Tibial artery (tissue), 4 donors: ENCODE measurements around the gene POU3F2.

Source experiments
- DNase-seq, 2 donors: peaks; one replicate each; pipeline ENCODE4 v3.0.0-alpha.2; 2019
- H3K27ac ChIP-seq, 2 donors: fragments of 200-600 bp; sonication (generic) in 1 of 2; 1 replicate in 1 of 2; 2 replicates in 1 of 2; pipeline ENCODE4 v1.5.1; 2018 to 2019; ENCODE audit warnings: mild to moderate bottlenecking in 1 of 2
- H3K27me3 ChIP-seq, 2 donors: fragments of 200-600 bp; sonication (generic) in 1 of 2; one replicate each; pipeline versions ENCODE4 v1.5.1 to v1.6.0; 2016 to 2019
- H3K36me3 ChIP-seq, 3 donors: fragments of 200-600 bp; sonication (generic) in 2 of 3; one replicate each; pipeline ENCODE4 v1.5.1; 2016 to 2019; ENCODE audit warnings: mild to moderate bottlenecking in 2 of 3
- H3K4me1 ChIP-seq, 4 donors: fragments of 200-600 bp; sonication (generic) in 2 of 4; 1 replicate in 3 of 4; 2 replicates in 1 of 4; pipeline ENCODE4 v1.5.1; 2016 to 2019
- H3K4me3 ChIP-seq, 2 donors: fragments of 200-600 bp; sonication (generic) in 1 of 2; 1 replicate in 1 of 2; 2 replicates in 1 of 2; pipeline ENCODE4 v1.5.1; 2018 to 2019; ENCODE audit warnings: mild to moderate bottlenecking in 2 of 2
- H3K9me3 ChIP-seq, 3 donors: fragments of 200-600 bp; sonication (generic) in 1 of 3; one replicate each; pipeline ENCODE4 v1.5.1; 2016 to 2019
- intact Hi-C: fragments of 100-400 bp; cut with DNase I; formaldehyde crosslinking; loops from one replicate; pipeline ENCODE4 v1.15.0; 2023; ENCODE audit warnings: low total_unique reads
- TF ChIP-seq, protein P1 (sequence below), 2 experiments: fragments of 200-600 bp in 1 of 2; fragments of 450-650 bp in 1 of 2; IDR thresholded peaks; one replicate each; pipeline ENCODE4 v1.5.1; 2017 to 2019; ENCODE audit warnings: antibody characterized with exemption in 2 of 2, mild to moderate bottlenecking in 1 of 2, moderate library complexity in 1 of 2

The POU3F2 gene

DNA sequence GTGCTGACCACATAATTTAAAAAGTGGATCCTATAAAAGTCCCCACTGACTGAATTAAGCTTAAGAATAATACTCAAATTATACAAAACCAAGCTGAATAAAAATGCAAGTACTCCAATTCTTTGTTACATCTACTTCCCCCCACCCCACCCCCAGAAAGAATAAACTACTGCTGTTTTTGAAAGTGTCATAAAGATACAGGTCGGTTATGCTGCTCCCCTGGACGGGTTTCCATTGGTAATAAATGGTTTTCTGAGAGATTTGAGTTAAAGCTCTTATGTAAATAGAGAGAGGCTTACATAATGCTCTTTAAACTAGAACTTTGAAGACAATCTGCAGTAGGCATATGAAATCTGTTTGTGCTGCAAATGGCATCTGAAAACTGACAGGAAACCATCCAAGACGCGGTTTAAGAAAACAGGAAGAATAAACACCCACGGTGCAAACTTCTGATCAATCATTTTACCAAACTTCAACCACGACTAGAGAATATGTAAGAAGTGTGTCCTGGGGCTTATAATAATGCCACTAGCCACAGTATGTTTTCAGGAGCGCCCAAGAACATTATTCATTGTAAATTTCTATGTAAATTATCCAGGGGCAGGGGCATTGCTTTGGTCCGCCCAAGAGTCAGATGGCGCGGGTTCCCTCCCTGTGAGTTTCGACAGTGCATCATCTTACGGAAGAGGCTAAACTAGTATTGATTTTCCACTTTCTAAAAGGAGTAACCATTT is 10.8 kb upstream of the POU3F2 start:
- no peaks in the 10 kb centered on the region for H3K9me3 ChIP-seq
- no peak overlapping the region for H3K4me3 ChIP-seq
- peaks cover 0 to 83% of the 10 kb centered on the region in 2 donors for H3K27me3 ChIP-seq
- no peak overlapping the region for H3K27ac ChIP-seq
- intact Hi-C loops = no loop called here
- TF ChIP-seq, protein P1, sequence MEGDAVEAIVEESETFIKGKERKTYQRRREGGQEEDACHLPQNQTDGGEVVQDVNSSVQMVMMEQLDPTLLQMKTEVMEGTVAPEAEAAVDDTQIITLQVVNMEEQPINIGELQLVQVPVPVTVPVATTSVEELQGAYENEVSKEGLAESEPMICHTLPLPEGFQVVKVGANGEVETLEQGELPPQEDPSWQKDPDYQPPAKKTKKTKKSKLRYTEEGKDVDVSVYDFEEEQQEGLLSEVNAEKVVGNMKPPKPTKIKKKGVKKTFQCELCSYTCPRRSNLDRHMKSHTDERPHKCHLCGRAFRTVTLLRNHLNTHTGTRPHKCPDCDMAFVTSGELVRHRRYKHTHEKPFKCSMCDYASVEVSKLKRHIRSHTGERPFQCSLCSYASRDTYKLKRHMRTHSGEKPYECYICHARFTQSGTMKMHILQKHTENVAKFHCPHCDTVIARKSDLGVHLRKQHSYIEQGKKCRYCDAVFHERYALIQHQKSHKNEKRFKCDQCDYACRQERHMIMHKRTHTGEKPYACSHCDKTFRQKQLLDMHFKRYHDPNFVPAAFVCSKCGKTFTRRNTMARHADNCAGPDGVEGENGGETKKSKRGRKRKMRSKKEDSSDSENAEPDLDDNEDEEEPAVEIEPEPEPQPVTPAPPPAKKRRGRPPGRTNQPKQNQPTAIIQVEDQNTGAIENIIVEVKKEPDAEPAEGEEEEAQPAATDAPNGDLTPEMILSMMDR (IDR thresholded peaks at IDR 0.05) = no peak
- no peak for DNase-seq
- H3K36me3 ChIP-seq = no peaks in the 10 kb centered on the region
- H3K4me1 ChIP-seq = peaks cover 0 to 31% (median 21%) of the 10 kb centered on the region in 4 donors

DNA sequence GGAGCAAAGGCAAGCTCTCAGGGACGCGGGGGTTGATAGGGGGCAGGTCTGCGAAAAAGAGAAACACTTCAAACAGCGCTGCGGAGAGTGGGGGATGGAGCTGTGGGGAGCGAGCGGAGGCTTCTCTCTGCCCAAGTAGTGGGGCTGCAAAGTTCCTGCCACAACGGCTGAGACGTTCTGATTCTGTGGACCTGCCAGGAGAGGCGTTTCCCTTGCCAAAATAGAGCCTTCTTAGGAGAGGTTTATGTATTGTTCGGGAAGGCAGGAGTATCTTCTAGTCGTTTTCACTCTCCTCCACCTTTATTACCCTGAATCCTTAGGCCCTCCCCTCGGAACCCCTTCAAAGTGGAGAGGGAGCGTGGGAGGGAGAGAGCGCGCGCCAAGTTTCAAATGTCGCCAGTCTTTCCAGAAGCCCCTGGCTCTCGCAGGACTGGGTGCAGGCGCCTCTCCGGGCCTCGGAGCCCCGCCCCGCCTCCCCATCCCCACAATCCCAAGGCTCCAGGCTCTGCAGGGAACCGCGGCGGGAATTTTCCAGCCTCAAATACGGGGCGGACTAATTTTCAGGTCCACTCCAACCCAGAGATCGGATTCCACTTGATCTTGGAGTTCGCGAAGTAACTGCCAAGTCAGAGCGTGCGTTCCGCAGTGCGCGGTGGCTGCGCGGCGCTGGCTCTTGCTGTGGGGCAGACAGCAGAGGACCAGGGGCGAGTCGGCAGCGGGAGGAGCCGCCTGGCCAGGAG is 10.0 kb upstream of the POU3F2 start:
- intact Hi-C loops = no loop called here
- H3K36me3 ChIP-seq = no peaks in the 10 kb centered on the region
- no peak overlapping the region for H3K27ac ChIP-seq
- H3K9me3 ChIP-seq = no peaks in the 10 kb centered on the region
- TF ChIP-seq, protein P1 (IDR thresholded peaks at IDR 0.05) = no peak
- H3K4me1 ChIP-seq = peaks cover 0 to 31% (median 21%) of the 10 kb centered on the region in 4 donors
- H3K27me3 ChIP-seq = peaks cover 0 to 83% of the 10 kb centered on the region in 2 donors
- DNase-seq = no peak
- H3K4me3 ChIP-seq = no peak overlapping the region

DNA sequence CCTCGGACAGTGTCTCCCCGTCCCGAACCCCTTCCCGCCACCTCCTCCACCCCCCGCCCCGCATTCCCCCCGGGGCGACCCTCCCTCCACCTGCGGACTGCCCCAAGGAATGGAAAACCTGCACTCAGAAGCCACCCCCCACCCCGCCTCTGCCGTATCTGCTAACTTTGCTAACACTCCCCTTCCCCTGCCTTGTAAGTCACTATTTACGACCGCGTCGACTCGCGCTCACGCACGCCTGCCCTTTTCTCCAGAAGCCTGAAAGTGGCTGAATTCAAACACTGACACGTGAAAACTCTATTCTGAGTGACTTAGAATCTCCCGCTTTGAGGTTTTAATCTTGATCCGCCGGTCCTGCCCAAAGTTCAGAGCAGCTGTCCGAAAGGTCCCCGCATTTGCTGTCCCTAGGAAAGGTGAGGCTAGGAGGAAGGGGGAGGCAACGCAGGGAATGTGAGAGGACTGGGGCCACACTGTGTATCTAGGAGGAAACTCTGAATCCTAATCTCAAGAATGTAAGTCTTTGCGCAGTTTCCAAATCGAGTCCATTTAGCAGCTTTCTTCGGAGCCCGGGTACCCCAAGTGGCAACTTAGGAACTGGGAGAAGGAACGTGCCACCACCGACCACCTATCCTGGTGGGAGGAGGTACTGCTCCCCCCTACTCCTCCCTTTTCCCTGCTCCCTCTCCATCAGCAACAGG is 9.3 kb upstream of the POU3F2 start:
- H3K4me3 ChIP-seq = no peak overlapping the region
- peaks cover 0 to 85% of the 10 kb centered on the region in 2 donors for H3K27me3 ChIP-seq
- H3K9me3 ChIP-seq = no peaks in the 10 kb centered on the region
- TF ChIP-seq, protein P1 (IDR thresholded peaks at IDR 0.05) = no peak
- H3K4me1 ChIP-seq = peaks cover 0 to 31% (median 21%) of the 10 kb centered on the region in 4 donors
- no peak for DNase-seq
- intact Hi-C loops = no loop called here
- no peak overlapping the region for H3K27ac ChIP-seq
- H3K36me3 ChIP-seq = no peaks in the 10 kb centered on the region

DNA sequence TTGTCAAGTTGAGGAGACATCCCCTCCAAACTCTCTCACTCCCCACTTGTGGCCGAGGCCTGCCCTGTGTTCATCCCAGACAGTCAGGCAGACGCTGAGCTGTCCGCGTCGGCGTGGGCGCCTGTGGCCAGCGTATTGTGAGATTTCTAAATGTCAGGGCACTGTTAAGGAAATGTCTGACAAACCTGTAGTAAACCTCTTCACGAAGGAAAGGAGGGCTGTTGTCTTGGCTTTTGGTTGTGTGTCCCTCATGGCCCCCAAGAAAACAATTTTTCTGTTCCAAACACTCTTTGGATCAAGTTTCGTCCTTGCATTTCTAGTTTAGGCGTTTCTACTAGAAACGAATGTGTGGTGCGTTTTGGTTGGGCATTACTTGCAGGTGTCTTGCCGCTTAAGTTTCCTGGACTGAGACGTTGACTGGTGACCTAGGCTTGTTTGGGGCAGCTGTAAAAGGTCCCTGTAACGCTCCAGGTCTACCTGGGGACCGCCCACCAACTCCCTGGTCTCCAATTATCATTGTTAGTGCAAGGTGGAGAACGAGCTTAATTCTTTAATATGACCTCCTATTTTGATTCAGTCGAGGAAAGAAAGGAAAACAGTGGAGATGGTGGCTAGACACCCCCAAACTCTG is 8.7 kb upstream of the POU3F2 start:
- peaks cover 0 to 91% of the 10 kb centered on the region in 2 donors for H3K27me3 ChIP-seq
- TF ChIP-seq, protein P1 (IDR thresholded peaks at IDR 0.05) = no peak
- H3K27ac ChIP-seq = no peak overlapping the region
- DNase-seq = no peak
- no peak overlapping the region for H3K4me3 ChIP-seq
- H3K36me3 ChIP-seq = no peaks in the 10 kb centered on the region
- H3K4me1 ChIP-seq = peaks cover 0 to 31% (median 21%) of the 10 kb centered on the region in 4 donors
- no peaks in the 10 kb centered on the region for H3K9me3 ChIP-seq
- intact Hi-C loops = no loop called here
